AG04449 (cell line): ENCODE results near the gene SOX8.

ENCODE experiments used
- CTCF ChIA-PET: fragments of 350-600 bp; formaldehyde crosslinking; extraction: SDS; loops from one replicate; lab custom pipeline; 2021; ENCODE audit warnings: antibody characterized with exemption; lab: Yijun Ruan, JAX
- POLR2A ChIA-PET: fragments of 400-600, 350-600 bp; formaldehyde crosslinking; extraction: SDS; loops from one replicate; lab custom pipeline; 2020; ENCODE audit warnings: antibody characterized with exemption, inconsistent platforms; lab: Yijun Ruan, JAX
- DNase-seq: peaks from one replicate; pipeline ENCODE4 v3.0.0-alpha.2; 2010; ENCODE audit warnings: low read depth, low spot score
- H3K4me3 ChIP-seq: 2 replicates; pipeline ENCODE4 v1.5.1; 2011; ENCODE audit warnings: low read depth, mild to moderate bottlenecking, control low read depth, low read length
- CTCF ChIP-seq: IDR thresholded peaks from one replicate; pipeline ENCODE4 v1.5.1; 2011; ENCODE audit warnings: mild to moderate bottlenecking, moderate library complexity, low read length, control low read depth, inconsistent platforms; ENCODE audit not compliant: insufficient read depth; ENCODE audit errors: missing control alignments

Gene SOX8

GRCh38 chr16:1010815-1011214 lies 29.2 kb downstream of the SOX8 start:
- ChIA-PET CTCF (no interaction called here), POLR2A (no interaction called here)
- no peak overlapping the region for H3K4me3 ChIP-seq
- no peak for TF ChIP-seq CTCF
- no peak for DNase-seq

- no peak overlapping the region for H3K4me3 ChIP-seq
- no peak for TF ChIP-seq CTCF
Measured at GRCh38 chr16:1011316-1012082, 29.9 kb downstream of the SOX8 start.

GRCh38 chr16:1012135-1012534 lies 30.6 kb downstream of the SOX8 start:
- POLR2A ChIA-PET: no interaction called here
- no peak overlapping the region for H3K4me3 ChIP-seq
- no peak for TF ChIP-seq CTCF
- CTCF ChIA-PET: no interaction called here
- DNase-seq: no peak

More at GRCh38 chr16:1011316-1012082, 29.9 kb downstream of the SOX8 start:
- ChIA-PET CTCF (no interaction called here), POLR2A (no interaction called here)
- DNase-seq: no peak

- ChIA-PET POLR2A (no interaction called here), CTCF (no interaction called here)
- DNase-seq: no peak
Measured at GRCh38 chr16:1012722-1013592, 31.4 kb downstream of the SOX8 start.

GRCh38 chr16:1013593-1013900 lies 32.0 kb downstream of the SOX8 start:
- no peak overlapping the region for H3K4me3 ChIP-seq
- no peak for TF ChIP-seq CTCF
- CTCF ChIA-PET: no interaction called here
- no peak for DNase-seq
- POLR2A ChIA-PET: no interaction called here

More at GRCh38 chr16:1012722-1013592, 31.4 kb downstream of the SOX8 start:
- no peak for TF ChIP-seq CTCF
- H3K4me3 ChIP-seq: no peak overlapping the region

GRCh38 chr16:1014221-1014620 lies 32.7 kb downstream of the SOX8 start:
- TF ChIP-seq CTCF: no peak
- POLR2A ChIA-PET: no interaction called here
- no peak overlapping the region for H3K4me3 ChIP-seq
- CTCF ChIA-PET: no interaction called here
- DNase-seq: no peak
